NCI-H446 treated with DMSO at 0.1 percent for 48 hours (cell line): ENCODE measurements around the gene NUP62.
"Not testable (repeated sequence)": the region's sequence is repeated elsewhere in the genome, so short reads cannot be mapped to it uniquely, and the experiment has no call there.

ENCODE experiments used
- DNase-seq: peaks from one replicate; lab custom pipeline; 2025; lab: John Stamatoyannopoulos, UW

NUP62 gene

DNA sequence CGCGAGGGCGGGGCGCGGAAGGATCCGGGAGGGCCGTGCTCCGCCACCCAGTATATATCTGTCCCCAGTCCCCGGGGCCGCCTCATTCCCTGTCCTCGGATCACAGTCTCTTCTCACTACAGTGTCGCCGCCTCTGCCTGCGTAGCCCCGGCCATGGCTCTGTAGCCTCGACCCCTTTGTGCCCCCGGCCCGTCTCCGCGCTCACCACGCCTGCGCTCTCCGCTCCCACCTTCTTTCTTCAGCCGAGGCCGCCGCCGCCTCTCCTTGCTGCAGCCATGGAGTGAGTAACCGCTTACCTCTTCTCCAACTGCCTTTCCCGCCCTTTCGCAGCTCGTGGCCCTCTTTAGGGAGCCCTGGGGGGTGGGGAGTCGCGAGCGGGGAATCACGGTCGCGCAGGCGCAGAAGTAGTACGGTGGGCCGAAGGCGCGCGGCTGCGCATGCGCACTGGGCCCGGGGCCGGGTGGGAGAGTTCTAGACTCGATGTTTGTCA lies at the start of gene NUP62, which contains the start of gene ATF5:
Gene NUP62 (minus strand): TSS at position 384 of the 490 bp plus-strand sequence. CDS start 19,697 bp downstream, outside the sequence.
Gene ATF5 (plus strand): TSS at position 85 of the 490 bp plus-strand sequence. CDS start 1,646 bp downstream, outside the sequence.
- peak; percentile 94 for DNase-seq

- no peak for DNase-seq
Measured at GRCh38 chr19:49978324-49978723, 49.0 kb upstream of the NUP62 start.

GRCh38 chr19:49977881-49978280 lies 48.6 kb upstream of the NUP62 start:
- DNase-seq: no peak

DNA sequence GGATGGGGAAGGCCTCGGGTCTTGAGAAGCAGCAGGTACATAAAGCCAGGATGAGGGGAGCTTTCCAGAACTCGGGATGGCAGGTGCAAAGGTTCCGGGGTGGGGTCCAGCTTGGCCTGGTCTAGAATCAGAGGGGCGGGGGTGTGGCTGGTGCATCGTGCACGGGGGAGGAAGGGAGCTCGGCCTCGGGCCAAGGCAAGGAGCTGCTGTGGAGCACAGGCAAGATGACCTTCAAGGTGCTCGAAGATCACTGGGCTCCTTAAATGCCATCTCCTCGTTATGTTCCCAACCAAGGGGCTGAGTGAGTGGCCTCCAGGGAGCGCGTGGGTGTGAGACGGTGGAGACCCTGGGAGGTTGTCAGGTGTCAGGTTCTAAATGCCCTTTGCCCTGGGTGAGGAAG lies 47.8 kb upstream of the NUP62 start:
- DNase-seq: no peak

GRCh38 chr19:49976496-49976895 lies 47.2 kb upstream of the NUP62 start:
- DNase-seq: no peak

DNA sequence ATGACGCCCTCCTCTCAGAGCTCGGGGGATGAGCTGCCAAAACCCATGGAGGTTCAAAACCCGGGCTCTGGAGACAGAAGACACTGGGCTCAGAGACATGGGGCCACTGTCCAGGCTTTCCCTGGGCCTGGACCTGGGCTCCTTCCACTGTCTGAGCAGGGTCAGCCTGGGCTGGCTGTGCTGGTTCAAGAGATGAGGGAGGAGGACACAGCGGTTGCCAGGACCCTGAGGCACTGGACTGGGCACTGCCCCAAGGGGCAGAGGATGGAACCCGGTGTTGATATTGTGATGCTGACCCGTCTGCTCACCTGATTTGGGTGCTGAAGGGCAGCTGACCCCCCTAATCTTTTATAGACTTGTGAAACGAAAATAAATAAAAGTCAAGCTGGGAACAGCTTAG lies 45.7 kb upstream of the NUP62 start:
- DNase-seq: no peak

DNA sequence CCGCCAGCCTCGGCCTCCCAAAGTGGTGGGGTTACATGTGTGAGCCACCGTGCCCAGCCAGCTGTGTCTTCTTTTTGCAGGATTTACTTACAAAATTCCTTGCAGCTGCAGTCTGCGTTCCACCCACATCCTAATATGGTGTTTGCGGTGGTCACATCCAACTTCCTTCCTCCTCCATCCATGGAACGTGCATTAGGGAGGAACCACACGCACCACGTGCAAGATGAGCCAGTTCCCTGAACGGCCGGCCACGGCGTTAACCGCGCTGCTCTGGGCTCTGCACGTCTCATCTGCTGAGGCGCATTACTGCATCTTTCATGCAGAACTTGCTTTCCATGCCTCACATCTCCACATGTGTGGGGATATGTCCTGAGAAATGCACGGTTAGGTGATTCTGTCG lies 44.7 kb upstream of the NUP62 start:
- no peak for DNase-seq

GRCh38 chr19:49972841-49973240 lies 43.5 kb upstream of the NUP62 start:
- no peak for DNase-seq

GRCh38 chr19:49971991-49972411 lies 42.7 kb upstream of the NUP62 start:
- no peak for DNase-seq

GRCh38 chr19:49969355-49969754 lies 40.1 kb upstream of the NUP62 start:
- not testable (repeated sequence) for DNase-seq

DNA sequence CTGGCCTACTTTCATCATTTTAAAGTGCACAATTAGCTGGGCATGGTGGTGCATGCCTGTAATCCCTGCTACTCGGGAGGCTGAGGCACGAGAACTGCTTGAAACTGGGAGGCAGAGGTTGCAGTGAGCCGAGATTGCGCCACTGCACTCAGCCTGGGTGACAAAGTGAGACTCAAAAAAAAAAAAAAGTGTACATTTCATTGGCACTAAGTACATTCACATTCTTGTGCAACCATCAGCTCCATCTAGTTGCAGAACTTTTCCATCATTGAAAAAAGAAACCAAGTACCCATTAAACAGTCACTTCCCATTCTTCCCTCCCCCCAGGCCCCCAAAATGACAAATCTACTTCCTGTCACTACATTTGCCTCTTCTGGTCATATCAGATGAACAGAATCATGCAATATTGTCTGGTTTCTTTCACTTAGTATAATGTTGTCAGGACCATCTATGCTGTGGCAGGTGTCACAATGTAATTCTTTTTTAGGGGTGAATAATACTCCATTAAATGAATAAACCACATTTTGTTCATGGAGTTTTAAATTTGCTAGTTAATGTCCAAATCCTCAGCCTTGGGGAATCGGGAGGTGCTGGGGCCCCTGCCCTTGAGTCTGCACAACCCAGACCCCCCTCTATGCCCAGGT lies 39.1 kb upstream of the NUP62 start:
- no peak for DNase-seq

DNA sequence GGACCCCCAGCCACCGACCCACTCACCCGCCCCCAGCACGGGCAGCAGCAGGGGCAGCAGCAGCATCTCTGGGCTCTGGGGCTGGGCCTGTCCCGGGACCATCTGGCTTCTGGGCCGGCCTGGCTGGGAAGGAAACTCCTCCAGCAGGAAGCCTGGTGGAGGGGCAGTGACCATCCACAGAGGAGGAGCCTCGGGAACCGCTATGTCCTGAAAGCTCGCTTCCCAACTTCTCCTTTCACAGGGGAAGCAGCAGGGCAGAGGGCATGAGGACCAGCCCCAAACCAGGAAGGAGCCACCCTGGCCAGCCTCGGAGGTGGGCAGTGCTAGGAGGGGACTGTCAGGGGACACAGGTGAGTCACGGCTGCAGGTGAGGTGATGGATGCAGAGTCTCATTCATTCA lies 31.7 kb upstream of the NUP62 start, which contains the start of gene SIGLEC11:
Gene SIGLEC11 (minus strand): TSS at position 193 of the 400 bp plus-strand sequence. CDS start 91 bp downstream, at position 102.
- DNase-seq: not testable (repeated sequence)

GRCh38 chr19:49959892-49960291 lies 30.6 kb upstream of the NUP62 start:
- not testable (repeated sequence) for DNase-seq

DNA sequence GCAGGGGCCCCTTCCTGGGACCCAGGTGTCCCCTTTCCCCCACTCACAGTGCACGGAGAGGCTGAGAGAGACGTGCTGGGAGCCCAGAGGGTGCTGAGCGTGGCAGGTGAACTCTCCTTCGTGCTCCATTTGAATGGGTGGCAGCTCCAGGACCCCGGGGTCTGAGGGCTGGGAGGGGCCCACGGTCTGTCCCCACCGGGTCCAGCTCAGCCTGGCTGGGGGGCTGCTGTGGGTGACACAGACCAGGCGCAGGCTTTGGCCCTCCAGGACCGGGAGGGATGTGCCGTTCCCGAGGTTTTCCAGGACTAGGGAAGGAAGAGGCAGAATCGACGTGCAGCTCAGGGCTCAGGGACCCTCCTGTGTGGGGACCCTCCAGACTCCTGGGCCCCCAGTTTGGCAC lies 29.3 kb upstream of the NUP62 start:
- DNase-seq: not testable (repeated sequence)

DNA sequence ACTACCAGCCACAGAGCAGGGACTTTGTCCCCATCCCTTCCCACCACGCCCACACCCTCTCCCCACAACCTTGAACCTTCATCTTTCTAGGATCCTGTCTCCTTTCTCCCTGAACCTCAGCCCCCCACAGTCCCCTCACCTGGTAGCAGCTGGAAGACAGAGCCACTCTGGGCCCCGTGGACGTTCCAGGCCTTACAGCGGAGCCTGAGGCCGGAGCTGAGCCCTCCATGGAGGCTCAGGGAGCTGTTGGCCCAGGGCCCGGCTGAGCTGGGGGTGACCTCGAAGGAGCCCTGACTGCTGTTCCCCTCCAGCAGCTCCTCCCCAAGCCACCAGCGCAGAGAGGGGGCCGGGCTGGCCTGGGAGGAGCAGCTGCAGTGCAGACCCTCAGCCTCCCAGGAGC lies 28.8 kb upstream of the NUP62 start:
- not testable (repeated sequence) for DNase-seq

DNA sequence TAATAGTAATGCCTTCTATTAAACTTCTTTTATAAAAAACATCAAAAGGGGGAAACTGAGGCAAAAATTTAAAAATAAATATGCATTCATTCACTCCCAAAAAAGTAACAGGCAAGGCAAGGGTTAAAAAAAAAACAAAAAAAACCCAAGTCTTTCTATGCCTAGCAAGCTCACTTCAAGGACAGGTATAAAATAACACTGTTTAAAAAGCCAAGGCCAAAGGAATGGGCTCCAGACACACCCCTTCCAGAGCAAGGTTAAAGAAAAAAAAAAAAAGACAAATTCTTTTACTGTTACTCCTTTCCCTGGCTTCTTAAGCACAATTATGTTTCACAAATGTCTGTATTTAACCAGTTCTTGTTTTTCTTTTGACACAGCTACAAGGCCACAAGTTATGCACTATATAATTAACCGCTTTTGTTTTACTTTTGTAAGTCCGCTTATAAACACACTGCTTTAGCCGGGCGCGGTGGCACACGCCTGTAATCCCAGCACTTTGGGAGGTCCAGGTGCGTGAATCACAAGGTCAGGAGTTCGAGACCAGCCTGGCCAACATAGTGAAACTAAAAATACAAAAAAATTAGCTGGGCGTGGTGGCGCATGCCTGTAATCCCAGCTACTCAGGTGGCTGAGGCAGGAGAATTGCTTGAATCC lies 28.1 kb upstream of the NUP62 start:
- no peak for DNase-seq

DNA sequence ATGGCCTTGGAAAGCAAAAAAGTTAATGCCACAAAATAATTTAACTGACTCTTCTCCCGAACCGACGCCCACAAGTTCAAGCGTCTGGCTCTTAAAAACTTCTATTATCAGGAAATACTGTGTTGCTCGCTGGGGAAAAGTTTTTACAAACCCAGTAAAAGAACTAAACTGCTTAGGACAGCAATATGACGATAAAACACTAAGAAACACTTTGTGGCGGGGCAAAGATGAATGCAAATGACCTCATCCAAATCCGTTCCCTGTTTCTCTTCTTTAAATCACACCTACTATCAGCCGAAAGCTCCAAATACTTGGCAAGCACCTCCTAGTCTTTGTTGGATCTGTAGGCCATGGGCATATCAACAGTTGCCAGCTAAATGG lies 26.8 kb upstream of the NUP62 start:
- DNase-seq: no peak

DNA sequence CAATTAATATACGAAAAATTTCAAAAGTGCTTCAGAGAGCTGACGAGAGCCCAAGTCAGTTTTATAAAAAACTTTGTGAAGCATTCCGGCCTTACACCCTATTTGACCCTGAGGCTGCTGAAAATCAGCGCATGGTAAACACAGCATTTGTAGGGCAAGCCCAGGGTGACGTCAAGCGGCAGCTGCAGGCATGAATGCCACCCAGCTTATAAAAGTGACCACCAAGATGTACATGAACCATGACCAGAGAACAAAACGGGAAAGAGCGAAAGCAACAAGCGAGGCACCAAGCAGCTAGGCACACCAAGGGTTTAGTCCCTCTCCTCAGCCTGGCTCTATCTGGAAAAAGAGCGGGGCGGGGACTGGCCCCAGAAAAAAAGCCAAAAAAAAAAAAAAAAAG lies 25.6 kb upstream of the NUP62 start:
- DNase-seq: no peak

DNA sequence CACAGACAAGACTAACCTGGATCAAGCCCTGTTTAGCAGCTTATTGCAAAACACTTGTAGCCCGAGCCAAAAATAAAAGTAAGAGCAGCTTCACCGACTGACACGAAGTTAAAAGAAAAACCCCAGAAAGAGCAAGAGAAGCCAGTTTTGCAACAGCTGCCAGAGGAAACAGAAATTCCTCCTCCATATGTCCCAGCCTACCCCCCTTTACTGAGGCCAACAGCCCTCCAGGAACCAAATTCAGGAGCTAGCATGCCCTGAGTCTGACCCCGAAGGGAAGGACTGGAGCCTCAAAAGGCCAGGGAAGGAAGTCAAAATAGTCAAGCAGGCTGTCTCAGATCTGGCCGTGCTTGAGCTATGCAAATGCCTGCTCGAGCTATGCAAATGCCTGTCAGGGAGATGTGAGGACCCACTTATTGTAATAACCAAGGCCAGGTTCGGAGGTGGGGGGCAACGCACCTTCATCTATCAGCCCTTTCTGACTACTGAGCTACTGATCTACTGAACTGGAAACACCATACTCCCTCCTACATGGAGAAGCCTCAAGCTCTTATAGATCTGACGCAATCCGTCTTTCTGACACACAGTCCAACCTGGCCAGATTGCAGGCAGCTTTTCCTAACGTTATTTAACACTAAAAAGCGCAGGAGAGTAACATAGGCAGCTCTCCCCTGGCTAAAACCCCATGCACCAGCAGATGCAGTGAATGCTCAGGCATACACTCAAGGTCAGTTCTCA lies 25.0 kb upstream of the NUP62 start:
- DNase-seq: no peak

DNA sequence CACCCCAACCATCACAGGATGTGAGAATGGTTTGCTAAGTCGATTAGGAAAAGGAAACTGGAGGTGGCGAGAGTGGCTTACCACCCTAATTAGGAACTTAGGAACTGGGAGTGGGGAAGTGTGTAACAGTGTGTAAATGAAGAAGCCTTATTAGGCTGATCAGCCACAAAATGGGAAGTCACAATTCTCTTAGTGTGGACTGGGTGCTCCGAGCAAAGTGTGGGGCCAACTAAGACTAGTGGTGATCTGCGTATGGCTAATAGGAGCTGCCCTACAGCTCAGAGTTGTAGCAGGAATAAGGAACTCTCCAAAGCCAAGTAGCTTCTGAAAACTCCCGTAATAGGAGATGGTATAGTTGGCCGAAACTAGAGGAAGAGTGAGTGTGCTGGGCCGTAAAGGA lies 24.1 kb upstream of the NUP62 start:
- DNase-seq: no peak

DNA sequence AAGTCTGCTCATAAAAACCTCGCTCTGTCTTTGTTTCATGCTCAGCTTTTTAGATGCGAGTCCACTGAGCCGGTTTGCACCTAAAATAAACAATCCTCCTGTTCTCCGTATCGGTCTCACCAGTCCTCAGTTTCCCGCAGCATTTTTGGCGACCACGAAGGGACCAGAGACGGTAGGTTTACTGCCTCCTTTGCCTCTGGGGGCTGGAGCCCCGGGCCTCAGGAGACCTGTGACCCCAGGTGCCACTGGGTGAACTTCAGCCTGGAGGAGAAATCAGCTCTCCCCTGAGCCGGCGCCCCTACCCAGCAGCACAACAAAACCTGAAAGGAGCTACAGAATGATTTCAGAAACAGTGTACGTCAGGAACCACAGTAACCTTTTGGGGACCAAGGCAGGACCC lies 23.6 kb upstream of the NUP62 start:
- DNase-seq: no peak

- DNase-seq: no peak
Measured at GRCh38 chr19:49952479-49952836, 23.2 kb upstream of the NUP62 start.
